ENCODE measurements around the gene HACD3.

DNA sequence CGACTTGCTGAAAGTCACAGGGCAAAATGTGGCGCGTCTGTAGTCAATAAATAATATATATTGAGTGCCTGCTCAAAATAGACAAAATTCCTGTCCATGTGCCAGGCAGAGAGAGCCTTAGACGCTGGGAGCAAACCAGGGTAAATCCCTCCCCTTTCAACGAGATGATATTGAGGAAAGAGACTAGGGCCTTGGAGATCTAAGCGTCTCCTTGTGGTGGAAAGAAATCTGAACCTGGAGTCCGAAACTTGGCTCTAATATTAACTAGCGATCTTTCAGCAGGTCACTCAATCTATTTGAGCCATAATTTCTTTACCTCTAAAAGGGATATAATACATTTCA, 12.4 kb upstream of the HACD3 start:
- TF ChIP-seq ZNF274 (IDR thresholded peaks at IDR 0.05; ENCODE audit: low read depth, low read length) (no peak), YY1 (IDR thresholded peaks at IDR 0.05; ENCODE audit: insufficient read depth, insufficient read length) (no peak)
